KOPT-K1 (cell line): Measurements from ENCODE around the gene SLC2A1.

Experiments used
- H3K27ac ChIP-seq: fragments of 200-600 bp; sonication (generic); 2 replicates; pipeline ENCODE4 v1.5.1; 2016; ENCODE audit warnings: antibody characterized with exemption, mild to moderate bottlenecking, low read depth, low read length; ENCODE audit not compliant: poor library complexity, severe bottlenecking
- H3K36me3 ChIP-seq: fragments of 200-600 bp; sonication (generic); 2 replicates; pipeline ENCODE4 v1.5.1; 2017; ENCODE audit warnings: antibody characterized with exemption, mild to moderate bottlenecking, low read length, moderate library complexity; ENCODE audit not compliant: insufficient read depth
- H3K9me3 ChIP-seq: fragments of 200-600 bp; sonication (generic); 2 replicates; pipeline ENCODE4 v1.5.1; 2017; ENCODE audit warnings: antibody characterized with exemption, low read length, mild to moderate bottlenecking; ENCODE audit not compliant: insufficient read depth, poor library complexity, severe bottlenecking

SLC2A1 gene

DNA sequence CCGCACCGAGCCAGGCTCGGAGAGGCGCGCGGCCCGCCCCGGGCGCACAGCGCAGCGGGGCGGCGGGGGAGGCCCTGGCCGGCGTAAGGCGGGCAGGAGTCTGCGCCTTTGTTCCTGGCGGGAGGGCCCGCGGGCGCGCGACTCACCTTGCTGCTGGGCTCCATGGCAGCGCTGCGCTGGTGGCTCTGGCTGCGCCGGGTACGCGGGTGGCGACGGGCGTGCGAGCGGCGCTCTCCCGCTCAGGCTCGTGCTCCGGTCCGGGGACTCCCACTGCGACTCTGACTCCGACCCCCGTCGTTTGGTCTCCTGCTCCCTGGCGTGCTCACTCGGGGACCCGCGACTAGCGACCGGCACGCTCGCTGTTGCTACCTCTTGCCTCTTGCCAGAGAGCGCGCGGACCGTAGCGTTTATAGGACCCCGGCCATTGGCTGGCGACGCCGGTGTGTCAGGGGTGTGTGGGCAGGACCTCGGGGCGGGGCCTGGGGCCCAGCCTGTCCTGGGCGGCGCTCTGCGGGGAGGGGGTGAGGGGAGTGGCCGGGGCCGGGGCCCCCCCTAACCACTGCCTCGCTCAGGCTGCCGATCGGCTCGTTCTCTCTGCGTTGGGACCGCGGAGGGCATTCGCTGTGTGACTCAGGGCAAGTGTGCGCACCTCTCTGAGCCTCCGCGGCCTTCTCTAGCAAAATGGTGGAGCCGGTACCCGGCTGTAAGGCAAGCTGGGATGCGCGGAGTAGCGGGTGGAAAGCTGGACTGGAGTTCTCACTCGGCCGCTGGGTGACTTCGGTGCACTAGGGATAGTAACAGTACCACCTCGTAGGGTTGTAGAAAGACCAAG lies at the start of gene SLC2A1:
Gene SLC2A1 (minus strand): TSS at position 381 of the 832 bp plus-strand sequence. CDS start 217 bp downstream, at position 164.
- Histone ChIP-seq H3K9me3 (no peaks in the 10 kb centered on the region), H3K27ac (peak within 1 kb of the TSS; percentile 78), H3K36me3 (peaks cover 24% of the 10 kb centered on the region)

- Histone ChIP-seq H3K36me3 (no peaks in the 10 kb centered on the region), H3K27ac (no peak overlapping the region), H3K9me3 (no peaks in the 10 kb centered on the region)
Observed at GRCh38 chr1:43007377-43008114, 48.9 kb upstream of the SLC2A1 start.

- no peaks in the 10 kb centered on the region for H3K9me3 ChIP-seq
- H3K27ac ChIP-seq: no peak overlapping the region
- H3K36me3 ChIP-seq: no peaks in the 10 kb centered on the region
Observed at GRCh38 chr1:43005460-43006361, 47.0 kb upstream of the SLC2A1 start.

DNA sequence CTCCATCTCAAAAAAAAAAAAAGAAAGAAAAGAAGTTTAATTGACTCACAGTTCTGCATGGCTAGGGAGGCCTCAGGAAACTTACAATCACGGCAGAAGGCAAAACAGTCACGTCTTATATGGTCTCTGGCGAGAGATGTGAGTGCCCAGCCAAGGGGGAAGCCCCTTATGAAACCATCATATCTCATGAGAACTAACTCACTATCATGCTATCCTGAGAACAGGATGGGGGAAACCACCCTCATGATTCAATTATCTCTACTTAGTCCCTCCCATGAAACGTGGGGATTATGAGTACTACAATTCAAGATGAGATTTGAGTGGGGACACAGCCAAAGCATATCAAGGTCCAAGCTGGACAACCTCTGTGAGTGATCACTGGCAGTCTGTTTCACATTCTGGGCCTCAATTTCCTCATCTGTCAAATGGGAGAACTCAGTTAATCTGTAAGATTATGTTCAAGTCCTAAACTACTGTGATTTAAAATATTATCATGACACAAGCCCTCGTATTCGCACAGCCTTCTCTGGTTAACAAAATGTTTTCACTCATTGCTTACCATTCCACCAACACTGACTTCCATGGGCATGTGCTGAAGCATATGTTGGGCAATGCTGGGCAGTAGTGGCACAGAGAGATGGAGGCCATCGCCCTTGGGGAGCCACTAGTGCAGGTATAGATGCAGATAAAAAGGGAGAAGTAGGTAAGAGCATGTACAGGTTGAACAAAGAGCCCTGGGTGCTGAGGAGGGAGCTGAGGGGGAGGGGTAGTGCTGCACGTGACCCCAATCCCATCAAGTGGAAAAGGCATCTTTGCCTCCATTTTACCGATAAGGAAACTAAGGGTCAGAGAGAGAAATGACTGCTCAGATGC lies 46.2 kb upstream of the SLC2A1 start:
- Histone ChIP-seq H3K9me3 (no peaks in the 10 kb centered on the region), H3K36me3 (no peaks in the 10 kb centered on the region), H3K27ac (no peak overlapping the region)

- H3K36me3 ChIP-seq: no peaks in the 10 kb centered on the region
- H3K9me3 ChIP-seq: no peaks in the 10 kb centered on the region
- H3K27ac ChIP-seq: no peak overlapping the region
Observed at GRCh38 chr1:43002766-43003165, 44.1 kb upstream of the SLC2A1 start.

- H3K36me3 ChIP-seq: no peaks in the 10 kb centered on the region
- no peak overlapping the region for H3K27ac ChIP-seq
- H3K9me3 ChIP-seq: no peaks in the 10 kb centered on the region
Observed at GRCh38 chr1:43002116-43002515, 43.4 kb upstream of the SLC2A1 start.

GRCh38 chr1:43001434-43001833 lies 42.8 kb upstream of the SLC2A1 start:
- no peaks in the 10 kb centered on the region for H3K9me3 ChIP-seq
- no peaks in the 10 kb centered on the region for H3K36me3 ChIP-seq
- no peak overlapping the region for H3K27ac ChIP-seq

DNA sequence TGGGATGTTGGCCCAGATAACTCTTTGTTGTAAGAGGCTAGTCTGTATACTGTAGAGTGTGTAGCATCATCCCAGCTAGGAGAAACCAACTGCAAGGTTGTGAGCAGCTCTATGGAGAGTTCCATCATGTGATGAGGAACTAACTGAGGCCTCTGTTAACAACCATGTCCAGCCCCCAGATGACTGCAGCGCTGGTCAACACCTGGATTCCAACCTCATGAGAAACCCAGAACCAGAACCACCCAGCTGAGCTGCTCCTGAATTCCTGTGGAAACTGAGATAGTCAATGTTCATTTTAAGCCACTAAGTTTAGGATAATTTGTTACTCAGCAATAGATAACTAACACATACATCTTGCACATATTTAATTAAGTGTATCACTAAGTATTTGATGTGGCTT lies 41.6 kb upstream of the SLC2A1 start:
- H3K9me3 ChIP-seq: no peaks in the 10 kb centered on the region
- no peak overlapping the region for H3K27ac ChIP-seq
- no peaks in the 10 kb centered on the region for H3K36me3 ChIP-seq

GRCh38 chr1:42999308-42999707 lies 40.6 kb upstream of the SLC2A1 start:
- H3K27ac ChIP-seq: no peak overlapping the region
- no peaks in the 10 kb centered on the region for H3K9me3 ChIP-seq
- H3K36me3 ChIP-seq: no peaks in the 10 kb centered on the region

- Histone ChIP-seq H3K27ac (no peak overlapping the region), H3K36me3 (no peaks in the 10 kb centered on the region), H3K9me3 (no peaks in the 10 kb centered on the region)
Observed at GRCh38 chr1:42998386-42998785, 39.7 kb upstream of the SLC2A1 start.

GRCh38 chr1:42996384-42996970 lies 37.8 kb upstream of the SLC2A1 start:
- Histone ChIP-seq H3K27ac (no peak overlapping the region), H3K36me3 (no peaks in the 10 kb centered on the region), H3K9me3 (no peaks in the 10 kb centered on the region)

DNA sequence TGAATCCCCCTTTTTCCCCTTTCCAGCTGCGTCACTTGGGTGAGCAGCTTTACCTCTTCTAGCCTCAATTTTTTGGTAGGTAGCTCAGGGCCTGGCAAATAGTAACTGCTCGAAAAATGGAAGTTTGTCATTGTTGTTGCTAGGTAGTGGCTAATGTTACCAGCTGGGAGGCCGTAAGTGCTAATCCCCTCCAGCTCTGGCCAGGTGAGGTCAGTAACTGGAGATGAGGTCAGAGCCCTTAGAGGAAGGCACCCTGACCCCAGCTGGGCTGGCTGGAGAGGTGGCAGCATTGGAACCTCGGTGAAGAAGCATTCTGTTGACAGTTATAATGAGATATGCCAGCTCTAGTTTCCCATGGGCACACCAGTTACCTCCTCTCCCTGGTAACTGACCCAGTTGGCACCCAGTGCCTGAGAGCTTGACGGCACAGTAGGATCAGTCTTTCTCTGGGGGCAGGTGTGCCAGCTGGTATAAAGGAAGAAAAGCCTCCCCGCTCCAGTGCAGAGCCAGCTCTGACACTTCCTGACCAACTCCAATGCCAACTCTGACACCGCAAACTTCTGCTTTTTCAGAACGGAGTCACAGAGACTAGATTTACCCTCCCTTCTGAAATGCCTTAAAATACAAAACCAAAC lies 35.0 kb upstream of the SLC2A1 start:
- Histone ChIP-seq H3K27ac (no peak overlapping the region), H3K36me3 (no peaks in the 10 kb centered on the region), H3K9me3 (no peaks in the 10 kb centered on the region)

DNA sequence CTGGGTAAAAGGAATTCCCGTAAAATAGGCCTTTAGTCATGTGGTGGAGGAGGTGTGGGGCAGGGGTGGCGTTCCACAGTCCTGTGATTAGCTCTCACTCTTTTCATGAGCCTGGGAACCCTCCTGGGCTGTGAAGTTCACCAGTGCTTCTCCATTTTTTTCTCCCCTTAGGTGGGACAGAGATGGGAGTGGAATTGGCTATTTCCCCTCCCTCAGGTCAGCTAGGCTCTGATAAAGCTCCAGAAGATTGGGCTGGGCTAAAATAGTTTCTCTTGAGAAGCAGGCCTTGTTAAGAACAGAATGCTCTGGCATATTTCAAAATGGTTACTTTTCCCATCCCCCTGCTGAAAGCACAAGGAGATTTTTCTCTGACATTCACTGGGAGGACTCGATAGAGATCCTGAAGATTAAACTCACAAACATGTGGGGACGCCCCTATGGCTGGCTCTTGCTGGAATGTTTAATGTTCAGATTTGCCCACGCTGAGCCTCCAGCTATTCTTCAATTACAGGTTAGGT lies 33.4 kb upstream of the SLC2A1 start:
- Histone ChIP-seq H3K36me3 (no peaks in the 10 kb centered on the region), H3K27ac (no peak overlapping the region), H3K9me3 (no peaks in the 10 kb centered on the region)
